GM19035 (cell line): Measurements from ENCODE around the gene IMMP2L.
"Not testable (repeated sequence)": the region's sequence is repeated elsewhere in the genome, so short reads cannot be mapped to it uniquely, and the experiment has no call there.

Source experiments
- ATAC-seq: cut with Tn5 transposase; IDR thresholded peaks from one replicate; pipeline ENCODE4 v1.9.1; 2021; ENCODE audit not compliant: unreplicated experiment

Gene IMMP2L

DNA sequence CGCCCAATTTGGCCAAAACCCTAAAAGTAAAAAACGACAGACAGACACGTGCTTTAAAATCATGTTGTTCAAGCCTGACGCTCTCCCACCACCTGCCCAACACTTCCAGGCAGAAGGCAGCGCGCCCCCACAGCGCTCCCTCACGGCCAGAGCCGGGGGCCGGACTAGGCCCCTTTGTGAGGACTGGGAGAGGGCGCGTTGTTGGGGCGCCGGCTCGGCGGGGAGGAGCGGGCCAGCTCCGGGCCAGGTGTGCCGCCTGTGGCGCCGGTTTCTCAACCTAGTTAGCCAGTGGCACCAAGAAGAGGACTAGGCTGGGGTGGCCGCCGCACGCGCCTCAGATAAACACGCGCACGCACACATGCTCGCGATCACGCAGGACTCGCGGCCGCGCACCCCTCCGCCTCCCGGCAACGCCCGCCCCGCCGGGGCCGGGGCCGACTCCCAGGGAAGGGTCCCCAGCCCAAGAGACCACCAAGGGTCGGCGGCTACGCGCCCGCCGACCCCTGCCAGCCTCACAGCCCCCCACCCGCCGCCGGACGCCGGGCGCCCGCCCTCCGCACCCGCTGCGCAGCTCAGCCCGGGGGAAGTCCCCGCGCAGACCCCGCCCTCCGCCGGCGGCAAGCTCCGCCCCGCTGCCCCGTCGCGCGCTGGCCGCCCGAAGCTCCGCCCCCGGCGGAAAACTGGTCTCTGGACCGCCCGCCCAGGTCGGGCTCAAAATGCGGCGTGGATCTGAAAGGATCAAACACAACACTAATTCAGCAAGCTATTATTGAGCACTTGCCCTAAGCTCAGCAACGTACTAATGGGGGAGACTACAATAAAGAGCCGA is at the start of gene IMMP2L:
Gene IMMP2L, minus strand, starts transcription at position 589 of the 829 bp plus-strand sequence.
- ATAC-seq, result peak; percentile 91

DNA sequence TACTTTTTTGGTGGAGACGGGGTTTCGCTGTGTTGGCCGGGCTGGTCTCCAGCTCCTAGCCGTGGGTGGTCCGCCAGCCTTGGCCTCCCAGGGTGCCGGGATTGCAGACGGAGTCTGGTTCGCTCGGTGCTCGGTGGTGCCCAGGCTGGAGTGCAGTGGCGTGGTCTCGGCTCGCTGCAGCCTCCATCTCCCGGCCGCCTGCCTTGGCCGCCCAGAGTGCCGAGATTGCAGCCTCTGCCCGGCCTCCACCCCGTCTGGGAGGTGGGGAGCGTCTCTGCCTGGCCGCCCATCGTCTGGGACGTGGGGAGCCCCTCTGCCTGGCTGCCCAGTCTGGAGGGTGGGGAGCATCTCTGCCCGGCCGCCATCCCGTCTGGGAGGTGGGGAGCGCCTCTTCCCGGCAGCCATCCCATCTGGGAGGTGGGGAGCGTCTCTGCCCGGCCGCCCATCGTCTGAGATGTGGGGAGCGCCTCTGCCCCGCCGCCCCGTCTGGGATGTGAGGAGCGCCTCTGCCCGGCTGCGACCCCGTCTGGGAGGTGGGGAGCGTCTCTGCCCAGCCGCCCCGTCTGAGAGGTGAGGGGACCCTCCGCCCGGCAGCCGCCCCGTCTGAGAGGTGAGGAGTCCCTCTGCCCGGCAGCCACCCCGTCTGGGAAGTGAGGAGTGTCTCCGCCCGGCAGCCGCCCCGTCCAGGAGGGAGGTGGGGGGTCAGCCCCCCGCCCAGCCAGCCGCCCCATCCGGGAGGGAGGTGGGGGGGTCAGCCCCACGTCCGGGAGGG is 47.4 kb upstream of the IMMP2L start:
- ATAC-seq, result not testable (repeated sequence)

- ATAC-seq, result no peak
Observed at GRCh38 chr7:111607621-111608020, 45.3 kb upstream of the IMMP2L start.

DNA sequence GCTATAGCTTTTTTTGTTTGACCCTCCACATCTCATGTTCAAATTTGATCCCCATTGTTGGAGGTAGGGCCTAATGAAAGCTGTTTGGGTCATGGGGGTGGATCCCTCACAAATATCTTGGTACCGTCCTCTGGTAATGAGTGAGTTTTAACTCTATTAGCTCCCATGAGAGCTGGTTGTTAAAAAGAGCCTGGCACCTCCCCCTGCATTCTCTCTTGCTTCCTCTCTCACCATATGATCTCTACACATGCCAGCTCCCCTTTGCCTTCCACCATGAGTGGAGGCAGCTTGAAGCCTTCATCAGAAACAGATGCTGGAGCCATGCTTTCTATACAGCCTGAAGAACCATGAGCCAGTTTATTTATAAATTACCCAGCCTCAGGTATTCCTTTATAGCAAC is 43.0 kb upstream of the IMMP2L start:
- no peak for ATAC-seq

GRCh38 chr7:111600091-111600490 is 37.8 kb upstream of the IMMP2L start:
- no peak for ATAC-seq

DNA sequence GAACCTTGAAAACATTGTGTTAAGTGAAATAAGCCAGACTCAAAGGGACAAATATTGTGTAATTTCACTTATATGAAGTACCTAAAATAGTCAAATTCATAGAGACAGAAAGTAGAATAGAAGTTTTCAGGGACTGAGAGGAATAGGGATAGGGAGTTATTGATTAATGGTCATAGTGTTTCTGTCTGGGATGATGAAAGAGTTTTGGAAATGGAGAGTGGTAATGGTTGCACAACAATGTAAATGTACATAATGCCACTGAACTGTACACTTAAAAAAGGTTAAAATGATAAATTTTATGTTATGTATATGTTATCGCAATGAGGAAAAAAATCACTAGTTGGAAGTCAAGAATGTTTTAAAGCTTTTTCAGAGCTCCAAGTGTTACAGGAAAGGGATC is 33.5 kb upstream of the IMMP2L start:
- no peak for ATAC-seq

DNA sequence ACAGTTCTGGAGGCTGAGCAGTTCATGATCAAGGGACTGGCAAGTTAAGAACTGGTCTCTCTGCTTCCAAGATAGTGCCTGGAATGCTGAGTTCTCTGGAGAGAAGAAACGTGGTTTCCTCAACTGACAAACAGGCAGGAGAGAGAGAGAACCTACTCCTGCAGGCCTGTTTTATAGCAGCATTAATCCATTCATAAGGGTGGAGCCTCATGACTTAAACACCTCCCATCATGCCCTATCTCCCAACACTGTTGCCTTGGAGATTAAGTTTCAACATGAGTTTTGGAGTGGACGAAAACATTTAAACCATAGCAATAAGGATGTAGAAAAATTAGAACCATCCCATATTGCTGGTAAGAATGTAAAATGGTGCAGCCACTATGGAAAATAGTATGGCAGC is 32.3 kb upstream of the IMMP2L start:
- no peak for ATAC-seq

GRCh38 chr7:111593343-111593742 is 31.1 kb upstream of the IMMP2L start:
- ATAC-seq, result no peak

DNA sequence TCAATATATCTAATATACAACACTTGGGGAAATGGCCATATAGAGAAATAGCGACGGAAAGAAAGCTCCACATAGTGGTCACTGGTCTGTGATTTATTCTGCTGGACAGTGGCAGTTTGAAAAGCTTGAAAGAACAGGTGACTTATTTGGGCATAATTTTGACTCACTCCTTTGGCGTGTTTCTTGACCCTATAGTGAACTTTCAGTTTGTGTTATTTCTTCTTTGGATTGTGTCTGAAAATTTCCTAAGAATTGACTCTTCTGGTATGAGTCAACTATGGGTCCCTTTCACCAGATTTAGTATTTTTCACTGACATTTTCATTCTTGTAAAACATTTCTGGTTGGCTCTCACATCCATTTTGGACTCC is 25.8 kb upstream of the IMMP2L start:
- no peak for ATAC-seq

DNA sequence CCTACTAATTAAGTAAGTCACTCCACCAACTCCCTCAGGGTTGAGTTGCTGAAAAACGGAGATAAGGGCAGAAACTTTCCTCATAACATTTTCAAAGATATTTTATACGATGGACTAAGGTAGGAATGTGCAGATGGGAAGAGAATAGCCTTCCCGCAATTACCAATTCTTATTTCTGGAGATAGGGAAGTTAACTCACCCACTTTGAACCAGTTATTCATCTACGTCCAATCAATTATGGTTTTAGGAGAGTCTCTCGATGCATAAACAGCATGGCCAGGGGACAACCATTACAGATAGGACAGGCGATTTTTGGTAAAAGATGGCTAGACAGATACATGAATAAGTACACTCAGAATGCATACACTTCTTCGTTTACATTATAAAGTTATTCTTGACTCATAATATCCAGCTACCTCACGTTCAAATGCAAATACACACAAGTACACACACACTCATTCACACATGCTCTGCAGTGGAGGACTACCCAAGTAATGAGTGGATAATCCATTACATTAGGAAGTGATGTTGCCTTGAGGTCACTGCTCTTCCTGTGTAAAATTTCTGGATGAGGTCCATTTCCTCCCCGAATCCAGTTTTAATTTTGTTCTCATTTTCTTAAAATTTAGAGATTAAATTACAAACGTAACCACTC is 25.2 kb upstream of the IMMP2L start:
- ATAC-seq, result no peak

GRCh38 chr7:111586711-111587409 is 24.6 kb upstream of the IMMP2L start:
- ATAC-seq, result no peak

- not testable (repeated sequence) for ATAC-seq
Observed at GRCh38 chr7:111581784-111582488, 19.6 kb upstream of the IMMP2L start.

- not testable (repeated sequence) for ATAC-seq
Observed at GRCh38 chr7:111581207-111581606, 18.9 kb upstream of the IMMP2L start.

DNA sequence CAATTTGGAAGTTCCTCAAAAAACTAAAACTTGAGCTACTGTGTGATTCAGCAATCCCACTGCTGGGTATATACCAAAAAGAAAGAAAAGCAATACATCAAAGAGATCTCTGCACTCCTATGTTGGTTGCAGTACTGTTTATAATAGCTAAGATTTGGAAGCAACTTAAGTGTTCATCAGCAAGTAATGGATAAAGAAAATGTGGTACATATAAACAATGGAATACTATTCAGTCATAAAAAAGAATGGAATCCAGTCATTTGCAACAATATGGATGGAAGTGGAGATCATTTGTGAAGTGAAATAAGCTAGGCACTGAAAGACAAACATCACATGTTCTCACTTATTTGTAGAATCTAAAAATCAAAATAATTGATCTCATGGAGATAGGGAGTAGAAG is 16.5 kb upstream of the IMMP2L start:
- ATAC-seq, result no peak

DNA sequence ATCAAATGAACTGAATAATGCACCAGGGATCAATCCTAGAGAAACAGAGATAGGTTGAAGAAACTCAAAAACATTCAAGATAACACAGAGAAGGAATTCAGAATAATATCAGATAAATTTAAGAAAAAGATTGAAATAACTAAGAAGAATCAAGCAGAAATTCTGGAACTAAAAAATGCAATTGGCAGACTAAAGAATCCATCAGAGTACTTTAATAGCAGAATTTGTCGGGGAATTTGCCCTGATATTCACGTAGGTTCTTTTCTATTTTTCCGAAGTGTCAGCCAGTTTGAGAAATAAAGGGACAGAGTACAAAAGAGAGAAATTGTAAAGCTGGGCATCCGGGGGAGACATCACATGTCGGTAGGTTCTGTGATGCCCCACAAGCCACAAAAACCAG is 9.4 kb upstream of the IMMP2L start:
- no peak for ATAC-seq

DNA sequence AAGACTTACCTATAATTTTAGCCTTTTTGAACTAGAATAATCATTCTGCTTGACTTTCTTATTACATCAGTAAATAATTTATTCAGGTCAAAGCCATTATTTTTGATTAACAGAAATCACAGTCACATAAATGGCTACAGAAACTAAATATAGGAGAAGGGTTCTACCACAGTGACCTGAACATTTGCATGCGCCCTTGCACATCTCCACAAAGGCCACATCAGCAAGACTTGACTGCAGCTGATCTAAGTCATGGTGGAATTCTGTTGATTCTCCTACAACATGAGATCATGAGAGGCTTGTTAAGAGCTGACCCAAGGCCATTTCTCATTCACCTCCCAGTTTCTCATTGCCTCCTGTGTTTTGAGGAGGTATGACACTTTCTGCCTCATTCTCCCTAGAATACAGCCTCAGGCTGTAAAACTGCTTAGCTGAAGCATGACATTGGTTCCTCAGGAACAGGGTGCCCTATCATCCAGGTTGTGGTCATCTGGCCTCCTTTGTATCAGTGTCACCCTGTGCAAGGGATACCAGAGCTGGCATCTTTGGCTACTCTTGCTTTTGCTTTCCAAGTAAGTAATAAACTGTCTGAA is 6.7 kb upstream of the IMMP2L start:
- peak; percentile 67 for ATAC-seq

- no peak for ATAC-seq
Observed at GRCh38 chr7:111568419-111568818, 6.1 kb upstream of the IMMP2L start.

DNA sequence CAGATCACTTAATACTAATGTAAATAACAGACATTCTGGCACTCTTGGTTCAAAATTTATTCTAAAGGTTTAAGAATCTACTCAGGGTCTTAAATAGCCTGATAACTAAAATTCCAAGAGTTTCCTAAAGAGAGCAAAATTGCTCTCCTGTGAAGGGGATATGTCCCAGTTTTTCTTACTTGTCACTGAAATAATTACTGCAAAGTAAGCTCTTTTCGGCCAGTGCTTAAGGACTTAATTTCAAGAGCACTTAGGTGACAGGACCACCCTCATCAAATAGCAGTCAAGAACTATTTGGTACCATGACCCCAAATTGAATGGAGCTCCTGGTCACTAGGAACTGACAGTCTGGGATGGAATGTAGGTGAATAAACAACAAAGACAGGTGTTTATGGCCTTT is 1.8 kb upstream of the IMMP2L start:
- ATAC-seq, result no peak

DNA sequence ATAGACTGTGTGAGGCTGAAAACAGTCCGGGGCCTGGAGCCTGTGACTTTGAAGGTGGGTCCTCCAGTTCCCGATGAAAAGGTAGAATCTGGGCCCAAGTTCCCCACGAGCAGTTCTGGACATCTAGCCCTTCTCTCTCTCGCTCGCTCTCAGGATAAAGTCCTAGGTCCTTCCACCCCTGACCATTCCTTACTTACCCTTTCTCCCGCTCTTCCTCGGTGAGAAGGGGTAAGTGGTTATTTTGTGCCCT is 713 bp downstream of the IMMP2L start:
- ATAC-seq, result no peak
